Bronchial epithelial cell (primary cell): ENCODE data around the gene PCDHB12. TPM values are rescaled to one million over a fixed set of nuclear protein-coding genes. Genes with fewer than 3 reads are reported as not detected.
"Not testable (repeated sequence)": the region's sequence is repeated elsewhere in the genome, so short reads cannot be mapped to it uniquely, and the experiment has no call there.

Source experiments
- DNase-seq: peaks from one replicate; pipeline ENCODE4 v3.0.0-alpha.2; 2010; ENCODE audit warnings: low read depth
- FAIRE-seq: peaks from 2 replicates; lab custom pipeline; 2011; peaks lifted over from hg19 to GRCh38; lab: Jason Lieb, UNC
- H3K27me3 ChIP-seq: 2 replicates; pipeline ENCODE4 v1.5.1; 2011; ENCODE audit warnings: low read length; ENCODE audit not compliant: control insufficient read depth, insufficient read depth
- H3K36me3 ChIP-seq: 2 replicates; pipeline ENCODE4 v1.5.1; 2011; ENCODE audit warnings: low read length; ENCODE audit not compliant: control insufficient read depth, insufficient read depth
- H3K4me3 ChIP-seq: 2 replicates; pipeline ENCODE4 v1.5.1; 2011; ENCODE audit warnings: mild to moderate bottlenecking, low read depth, low read length, control low read depth
- total RNA-seq: library from RNA; depleted of rRNA; stranded (reverse); fragments of >200 nt; gene quantifications from 2 replicates; pipeline ENCODE4 v1.2.1, GENCODE V29; 2014
- TF ChIP-seq, protein P1 (sequence below): IDR thresholded peaks from 2 replicates; pipeline ENCODE4 v1.5.1; 2011; ENCODE audit warnings: mild to moderate bottlenecking, moderate library complexity, low read length, control low read depth, inconsistent platforms; ENCODE audit not compliant: insufficient read depth, severe bottlenecking

Gene PCDHB12
- total RNA-seq, 1 donor from 2014 or later, result not detected

- Histone ChIP-seq H3K4me3 (peak within 1 kb of the TSS; percentile 8), H3K27me3 (no peaks in the 10 kb centered on the region), H3K36me3 (no peaks in the 10 kb centered on the region)
- TF ChIP-seq, protein P1, sequence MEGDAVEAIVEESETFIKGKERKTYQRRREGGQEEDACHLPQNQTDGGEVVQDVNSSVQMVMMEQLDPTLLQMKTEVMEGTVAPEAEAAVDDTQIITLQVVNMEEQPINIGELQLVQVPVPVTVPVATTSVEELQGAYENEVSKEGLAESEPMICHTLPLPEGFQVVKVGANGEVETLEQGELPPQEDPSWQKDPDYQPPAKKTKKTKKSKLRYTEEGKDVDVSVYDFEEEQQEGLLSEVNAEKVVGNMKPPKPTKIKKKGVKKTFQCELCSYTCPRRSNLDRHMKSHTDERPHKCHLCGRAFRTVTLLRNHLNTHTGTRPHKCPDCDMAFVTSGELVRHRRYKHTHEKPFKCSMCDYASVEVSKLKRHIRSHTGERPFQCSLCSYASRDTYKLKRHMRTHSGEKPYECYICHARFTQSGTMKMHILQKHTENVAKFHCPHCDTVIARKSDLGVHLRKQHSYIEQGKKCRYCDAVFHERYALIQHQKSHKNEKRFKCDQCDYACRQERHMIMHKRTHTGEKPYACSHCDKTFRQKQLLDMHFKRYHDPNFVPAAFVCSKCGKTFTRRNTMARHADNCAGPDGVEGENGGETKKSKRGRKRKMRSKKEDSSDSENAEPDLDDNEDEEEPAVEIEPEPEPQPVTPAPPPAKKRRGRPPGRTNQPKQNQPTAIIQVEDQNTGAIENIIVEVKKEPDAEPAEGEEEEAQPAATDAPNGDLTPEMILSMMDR, result no peak
- DNase-seq (peak; percentile 13), FAIRE-seq (no peak)
Observed at GRCh38 chr5:141223112-141223783, 14.7 kb downstream of the PCDHB12 start, which contains the start of gene PCDHB14. TSS of gene PCDHB14 (plus strand) at chr5:141223343. CDS start at chr5:141223506, 163 bp downstream.

DNA sequence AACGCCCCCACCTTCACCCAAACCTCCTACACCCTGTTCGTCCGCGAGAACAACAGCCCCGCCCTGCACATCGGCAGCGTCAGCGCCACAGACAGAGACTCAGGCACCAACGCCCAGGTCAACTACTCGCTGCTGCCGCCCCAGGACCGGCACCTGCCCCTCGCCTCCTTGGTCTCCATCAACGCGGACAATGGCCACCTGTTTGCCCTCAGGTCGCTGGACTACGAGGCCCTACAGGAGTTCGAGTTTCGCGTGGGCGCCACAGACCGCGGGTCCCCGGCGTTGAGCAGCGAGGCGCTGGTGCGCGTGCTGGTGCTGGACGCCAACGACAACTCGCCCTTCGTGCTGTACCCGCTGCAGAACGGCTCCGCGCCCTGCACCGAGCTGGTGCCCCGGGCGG lies 16.3 kb downstream of the PCDHB12 start:
- not testable (repeated sequence) for H3K27me3 ChIP-seq, H3K4me3 ChIP-seq, FAIRE-seq, H3K36me3 ChIP-seq, DNase-seq

DNA sequence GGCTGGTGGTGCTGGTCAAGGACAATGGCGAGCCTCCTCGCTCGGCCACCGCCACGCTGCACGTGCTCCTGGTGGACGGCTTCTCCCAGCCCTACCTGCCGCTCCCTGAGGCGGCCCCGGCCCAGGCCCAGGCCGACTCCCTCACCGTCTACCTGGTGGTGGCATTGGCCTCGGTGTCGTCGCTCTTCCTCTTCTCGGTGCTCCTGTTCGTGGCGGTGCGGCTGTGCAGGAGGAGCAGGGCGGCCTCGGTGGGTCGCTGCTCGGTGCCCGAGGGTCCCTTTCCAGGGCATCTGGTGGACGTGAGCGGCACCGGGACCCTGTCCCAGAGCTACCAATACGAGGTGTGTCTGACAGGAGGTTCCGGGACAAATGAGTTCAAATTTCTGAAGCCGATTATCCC lies 16.9 kb downstream of the PCDHB12 start:
- not testable (repeated sequence) for FAIRE-seq, H3K27me3 ChIP-seq, H3K4me3 ChIP-seq, DNase-seq, H3K36me3 ChIP-seq

GRCh38 chr5:141234109-141234667 lies 25.7 kb downstream of the PCDHB12 start:
- H3K27me3 ChIP-seq, result no peaks in the 10 kb centered on the region
- H3K4me3 ChIP-seq, result no peak overlapping the region
- DNase-seq (no peak), FAIRE-seq (no peak)
- no peaks in the 10 kb centered on the region for H3K36me3 ChIP-seq
- TF ChIP-seq, protein P1, result no peak

GRCh38 chr5:141235922-141236321 lies 27.4 kb downstream of the PCDHB12 start:
- not testable (repeated sequence) for H3K4me3 ChIP-seq, H3K27me3 ChIP-seq, DNase-seq, FAIRE-seq, H3K36me3 ChIP-seq

GRCh38 chr5:141236516-141237313 lies 28.2 kb downstream of the PCDHB12 start:
- no peak for FAIRE-seq

More at GRCh38 chr5:141236516-141237313, 28.2 kb downstream of the PCDHB12 start:
- TF ChIP-seq, protein P1, result no peak
- Histone ChIP-seq H3K27me3 (no peaks in the 10 kb centered on the region), H3K4me3 (no peak overlapping the region), H3K36me3 (no peaks in the 10 kb centered on the region)
- no peak for DNase-seq
